8988T (cell line): ENCODE measurements around the gene ARFGAP3.
A peak's percentile ranks its signal among the peaks of the same experiment; 100 is the strongest.
"Not testable (repeated sequence)": the region's sequence is repeated elsewhere in the genome, so short reads cannot be mapped to it uniquely, and the experiment has no call there.

Source experiments
- DNase-seq: peaks from one replicate; pipeline ENCODE4 v3.0.0; 2011

ARFGAP3 gene

GRCh38 chr22:42792909-42793847 is 63.9 kb downstream of the ARFGAP3 start:
- no peak for DNase-seq

GRCh38 chr22:42792453-42792908 is 64.6 kb downstream of the ARFGAP3 start:
- no peak for DNase-seq

- DNase-seq, result no peak
Observed at GRCh38 chr22:42791721-42792452, 65.2 kb downstream of the ARFGAP3 start.

GRCh38 chr22:42788466-42788865 is 68.6 kb downstream of the ARFGAP3 start:
- DNase-seq, result no peak

GRCh38 chr22:42788021-42788420 is 69.1 kb downstream of the ARFGAP3 start:
- DNase-seq, result no peak

- no peak for DNase-seq
Observed at GRCh38 chr22:42787357-42787736, 69.7 kb downstream of the ARFGAP3 start.

GRCh38 chr22:42786606-42787356 is 70.3 kb downstream of the ARFGAP3 start:
- no peak for DNase-seq

GRCh38 chr22:42785706-42786499 is 71.2 kb downstream of the ARFGAP3 start:
- DNase-seq, result no peak

GRCh38 chr22:42782306-42782705 is 74.8 kb downstream of the ARFGAP3 start:
- DNase-seq, result not testable (repeated sequence)

- DNase-seq, result peak; percentile 38
Observed at GRCh38 chr22:42780070-42780540, 77.0 kb downstream of the ARFGAP3 start.

GRCh38 chr22:42777126-42777525 is 79.9 kb downstream of the ARFGAP3 start:
- DNase-seq, result no peak

GRCh38 chr22:42773167-42773566 is 83.9 kb downstream of the ARFGAP3 start:
- no peak for DNase-seq

- DNase-seq, result no peak
Observed at GRCh38 chr22:42772647-42773046, 84.4 kb downstream of the ARFGAP3 start.

GRCh38 chr22:42770941-42771647 is 86.0 kb downstream of the ARFGAP3 start:
- DNase-seq, result no peak

- DNase-seq, result no peak
Observed at GRCh38 chr22:42770448-42770726, 86.7 kb downstream of the ARFGAP3 start.

- DNase-seq, result no peak
Observed at GRCh38 chr22:42769574-42770447, 87.3 kb downstream of the ARFGAP3 start.

GRCh38 chr22:42769238-42769573 is 87.9 kb downstream of the ARFGAP3 start:
- DNase-seq, result no peak

- no peak for DNase-seq
Observed at GRCh38 chr22:42768385-42769035, 88.6 kb downstream of the ARFGAP3 start.

- DNase-seq, result no peak
Observed at GRCh38 chr22:42766860-42767259, 90.2 kb downstream of the ARFGAP3 start.

- no peak for DNase-seq
Observed at GRCh38 chr22:42764895-42765363, 92.1 kb downstream of the ARFGAP3 start.
